ENCODE data around the gene OCA2. TPM values are rescaled to one million over a fixed set of nuclear protein-coding genes. Genes with fewer than 3 reads are reported as not detected.

Gene OCA2
- total and polyA plus RNA-seq, 2 of the 8 experiments (the other 6 are each of a cell fraction or from before 2014, with no cell fraction given), result 0.20 TPM

GRCh38 chr15:27731776-27732175, 367.3 kb downstream of the OCA2 start (continued):
- TF ChIP-seq, protein P1, sequence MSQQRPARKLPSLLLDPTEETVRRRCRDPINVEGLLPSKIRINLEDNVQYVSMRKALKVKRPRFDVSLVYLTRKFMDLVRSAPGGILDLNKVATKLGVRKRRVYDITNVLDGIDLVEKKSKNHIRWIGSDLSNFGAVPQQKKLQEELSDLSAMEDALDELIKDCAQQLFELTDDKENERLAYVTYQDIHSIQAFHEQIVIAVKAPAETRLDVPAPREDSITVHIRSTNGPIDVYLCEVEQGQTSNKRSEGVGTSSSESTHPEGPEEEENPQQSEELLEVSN (IDR thresholded peaks at IDR 0.05), result no peak
- no peak for TF ChIP-seq KDM5A (IDR thresholded peaks at IDR 0.05; ENCODE audit: low read length)

All from H1 (cell line).